GM18502 (cell line): ENCODE results near the gene KCNMA1.

ENCODE experiments used
- ATAC-seq: cut with Tn5 transposase; IDR thresholded peaks from one replicate; pipeline ENCODE4 v1.9.1; 2021; ENCODE audit warnings: mild to moderate bottlenecking; ENCODE audit not compliant: unreplicated experiment, poor library complexity

Gene KCNMA1

DNA sequence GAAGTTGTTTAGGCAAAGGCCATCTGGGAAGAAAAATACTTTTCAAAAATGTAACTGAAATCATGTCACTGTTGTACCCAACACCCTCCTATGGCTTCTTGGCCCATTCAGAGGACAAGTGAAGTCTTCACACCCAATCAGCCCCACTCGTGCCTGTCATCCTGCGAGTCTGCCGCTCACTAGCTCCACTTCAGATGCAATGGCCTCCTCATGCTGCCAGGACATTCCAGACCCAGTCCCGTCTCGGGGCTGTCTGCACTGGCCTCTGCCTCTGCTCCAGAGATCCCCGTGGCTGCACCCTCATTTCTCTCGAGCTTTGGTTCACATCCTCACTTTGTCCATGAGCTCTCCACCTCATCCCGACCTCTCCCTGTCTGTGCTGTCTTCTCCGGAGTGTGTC, 227.1 kb downstream of the KCNMA1 start:
- ATAC-seq = no peak

- no peak for ATAC-seq
These were observed 227.7 kb downstream of the KCNMA1 start for GRCh38 chr10:77409697-77410471.

- no peak for ATAC-seq
These were observed 229.3 kb downstream of the KCNMA1 start for GRCh38 chr10:77408259-77408658.

GRCh38 chr10:77406764-77407430, 230.7 kb downstream of the KCNMA1 start:
- ATAC-seq = no peak

- ATAC-seq = peak; percentile 59
These were observed 231.8 kb downstream of the KCNMA1 start for GRCh38 chr10:77405771-77406241.

DNA sequence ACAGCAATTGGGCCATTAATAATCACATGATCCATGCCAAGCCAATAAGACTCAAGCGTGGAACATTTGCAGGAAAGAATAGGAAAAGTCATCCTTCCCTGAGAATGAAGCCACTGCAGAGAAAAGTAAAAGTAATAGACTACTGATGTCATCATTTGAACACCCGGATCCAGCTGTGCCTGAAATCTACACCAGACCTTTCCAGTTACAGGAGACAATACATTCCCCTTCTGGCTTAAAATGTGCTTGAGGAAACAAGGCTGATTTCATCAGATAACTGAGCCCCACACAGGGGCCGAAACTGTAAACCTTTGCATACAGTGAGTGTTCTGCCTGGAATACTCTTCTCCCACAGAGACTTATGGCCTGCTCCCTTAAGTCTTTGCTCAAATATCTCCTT, 232.8 kb downstream of the KCNMA1 start:
- no peak for ATAC-seq

DNA sequence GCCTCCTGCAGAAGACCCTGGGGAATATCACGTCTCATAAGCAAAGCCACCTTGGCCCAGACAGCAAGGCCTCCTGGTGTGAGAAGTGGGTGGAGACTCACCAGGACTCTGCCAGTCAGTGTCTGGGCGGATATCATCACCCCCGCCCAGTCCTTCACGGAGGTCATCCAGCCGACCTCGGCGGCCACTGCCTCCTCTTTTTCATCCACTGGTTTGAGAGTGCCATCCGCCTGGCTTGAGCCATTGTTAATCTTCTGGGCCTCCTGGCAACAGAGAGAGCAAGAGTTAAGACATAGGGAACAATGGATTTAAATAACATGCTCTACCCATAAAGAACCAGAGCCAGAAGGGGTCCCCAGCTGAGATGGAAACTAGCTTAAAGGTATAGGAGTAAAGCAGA, 233.8 kb downstream of the KCNMA1 start:
- ATAC-seq = no peak

DNA sequence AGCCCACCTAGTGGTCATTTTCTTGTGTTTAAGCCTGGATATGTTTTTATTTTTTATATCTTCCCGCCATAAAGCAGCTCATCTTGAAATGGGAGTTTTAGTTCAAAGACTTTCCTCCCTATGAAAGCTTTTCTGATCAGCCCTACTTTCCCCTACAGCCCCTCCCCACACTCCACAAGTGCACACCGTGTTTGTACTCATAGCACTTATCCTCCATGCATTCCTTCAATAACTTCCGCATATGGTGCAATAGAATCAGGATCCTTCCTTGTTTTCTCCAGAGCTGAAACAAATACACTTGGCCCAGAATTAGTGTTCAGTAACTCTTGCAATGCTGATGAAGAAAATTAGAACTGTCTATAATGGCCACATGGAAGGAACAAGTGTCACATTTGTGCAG, 235.9 kb downstream of the KCNMA1 start:
- ATAC-seq = no peak

DNA sequence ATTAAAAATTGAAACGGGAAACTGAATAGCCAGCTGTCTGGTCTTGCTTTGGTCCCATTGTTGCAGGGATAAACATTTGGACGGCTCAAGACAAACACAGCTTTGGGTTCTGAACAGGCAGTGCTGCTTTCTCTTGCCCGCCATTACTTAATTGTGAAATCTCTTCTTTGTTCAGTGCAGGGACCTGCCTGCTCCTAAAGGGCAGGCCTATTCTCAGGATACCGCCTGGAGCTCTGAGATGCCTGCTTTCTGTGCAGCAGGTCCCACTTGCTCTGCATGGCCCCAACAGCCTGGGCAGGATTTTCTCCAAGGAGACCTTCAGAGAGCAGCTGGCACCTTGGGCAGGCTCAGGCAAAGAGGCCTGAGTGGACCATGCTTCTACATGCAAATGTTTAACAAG, 237.6 kb downstream of the KCNMA1 start:
- ATAC-seq = no peak

DNA sequence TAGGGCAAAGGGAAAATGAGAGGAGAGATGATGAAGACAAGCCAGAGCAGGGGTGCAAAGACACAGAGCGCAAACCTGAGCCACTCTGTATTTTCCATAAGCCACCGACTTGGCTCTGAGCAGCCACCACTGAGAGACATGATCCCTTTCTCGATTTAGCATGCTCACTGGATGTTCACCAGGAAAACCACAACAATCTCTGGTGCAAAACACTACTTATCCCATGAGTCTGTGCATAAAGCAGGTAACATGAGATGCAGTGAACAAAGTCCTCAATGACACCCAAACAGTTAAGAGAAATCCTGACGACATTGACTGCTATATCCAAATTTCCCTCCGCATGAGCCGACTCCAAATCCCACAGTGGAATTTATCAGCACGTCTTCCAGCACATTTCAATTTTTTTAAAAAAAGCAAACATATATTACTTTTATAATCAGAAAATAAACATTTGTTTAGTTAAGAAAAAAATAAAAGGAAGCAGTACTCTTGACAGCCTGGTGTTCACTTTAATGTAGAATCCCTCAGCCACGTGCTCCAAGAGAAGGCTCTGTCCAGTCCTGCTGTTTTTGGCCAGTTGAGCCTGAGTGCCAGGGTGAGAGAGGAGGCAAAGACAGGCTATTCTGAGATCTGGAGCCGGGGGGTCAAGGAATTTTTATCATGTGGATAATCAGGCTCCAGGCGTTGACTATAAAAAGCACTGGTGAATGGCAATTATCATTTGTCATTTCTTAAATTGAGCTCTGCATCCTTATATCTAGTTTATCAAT, 238.4 kb downstream of the KCNMA1 start:
- ATAC-seq = no peak

GRCh38 chr10:77398558-77398957, 239.1 kb downstream of the KCNMA1 start:
- no peak for ATAC-seq

DNA sequence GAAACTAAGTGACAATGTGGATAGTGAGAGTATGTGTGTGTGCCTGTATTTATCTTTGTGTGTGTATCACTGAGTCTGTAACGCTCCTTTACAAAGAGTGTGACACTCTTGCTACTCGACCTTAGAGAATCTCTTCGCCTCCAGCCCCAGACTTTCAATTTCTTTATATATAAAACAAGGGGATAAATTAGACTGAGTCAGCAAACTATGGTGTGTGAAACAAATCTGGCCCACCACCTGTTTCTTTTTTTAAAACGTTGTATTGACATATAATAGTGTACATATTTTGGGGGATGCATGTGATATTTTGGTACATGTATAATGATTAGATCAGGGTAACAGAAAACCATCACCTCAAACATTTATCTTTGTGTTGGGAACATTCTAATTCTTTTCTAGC, 240.5 kb downstream of the KCNMA1 start:
- no peak for ATAC-seq

GRCh38 chr10:77396290-77396689, 241.3 kb downstream of the KCNMA1 start:
- ATAC-seq = no peak

GRCh38 chr10:77393821-77394501, 243.6 kb downstream of the KCNMA1 start:
- ATAC-seq = no peak

DNA sequence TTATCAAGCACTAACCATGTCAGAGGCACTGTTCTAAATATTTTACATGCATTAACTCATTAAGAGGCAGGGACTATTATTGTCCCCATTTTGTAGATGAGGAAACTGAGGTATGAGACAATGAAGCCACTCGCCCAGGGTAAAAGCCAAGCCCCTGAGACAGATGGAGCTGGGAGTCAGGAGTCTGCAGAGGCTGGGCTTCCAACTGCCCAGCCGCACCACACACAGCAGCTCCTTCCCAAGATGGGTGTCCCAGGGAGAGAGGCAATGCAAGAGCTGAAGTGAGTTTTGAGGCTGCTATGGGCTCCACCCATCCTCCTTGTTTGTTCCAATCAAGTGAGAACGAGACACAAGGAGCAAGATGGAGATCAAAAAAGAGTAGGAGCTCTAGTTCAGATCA, 244.2 kb downstream of the KCNMA1 start:
- ATAC-seq = no peak

DNA sequence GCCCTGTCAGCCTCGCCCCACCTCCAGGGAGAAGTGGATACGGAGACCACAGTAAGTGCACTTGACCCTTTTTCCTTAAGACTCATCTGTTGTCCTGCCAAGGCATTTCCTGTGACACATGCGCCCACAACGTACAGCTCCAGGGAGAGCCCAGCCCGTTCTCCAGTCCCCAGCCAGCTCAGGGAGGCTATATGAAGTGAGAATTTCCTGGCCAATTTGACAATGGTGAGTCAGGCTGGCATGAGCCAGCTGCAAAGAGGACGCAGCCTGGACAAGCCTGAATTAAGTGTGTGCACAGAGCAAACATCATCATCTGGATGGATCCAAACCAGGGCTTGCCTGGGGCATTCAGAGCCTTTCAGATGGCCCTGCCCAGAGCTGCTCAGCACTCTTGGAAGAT, 244.8 kb downstream of the KCNMA1 start:
- no peak for ATAC-seq

DNA sequence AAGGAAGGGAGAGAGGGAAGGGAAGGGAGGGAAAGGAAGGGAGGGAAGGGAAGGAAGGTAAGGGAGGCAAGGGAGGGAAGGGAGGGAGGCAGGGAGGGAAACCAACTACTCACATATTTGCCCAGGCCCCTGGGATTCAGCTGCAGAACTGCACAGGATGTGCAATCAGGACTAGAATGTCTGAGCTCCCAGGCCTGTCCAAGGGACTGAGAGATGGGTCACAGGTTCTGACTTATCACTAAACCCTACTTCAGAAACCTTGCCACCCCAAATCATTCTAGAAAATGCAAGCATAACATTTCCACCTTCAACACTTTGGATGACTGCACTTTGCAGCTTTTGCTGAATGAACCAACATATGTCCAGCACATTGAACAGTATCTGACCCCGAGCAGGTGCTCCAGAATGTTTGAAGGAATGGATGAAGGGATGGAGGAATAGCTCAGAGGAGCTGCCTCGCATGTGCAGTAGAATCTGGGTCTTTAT, 245.3 kb downstream of the KCNMA1 start:
- ATAC-seq = no peak

GRCh38 chr10:77391605-77392235, 245.9 kb downstream of the KCNMA1 start:
- no peak for ATAC-seq

DNA sequence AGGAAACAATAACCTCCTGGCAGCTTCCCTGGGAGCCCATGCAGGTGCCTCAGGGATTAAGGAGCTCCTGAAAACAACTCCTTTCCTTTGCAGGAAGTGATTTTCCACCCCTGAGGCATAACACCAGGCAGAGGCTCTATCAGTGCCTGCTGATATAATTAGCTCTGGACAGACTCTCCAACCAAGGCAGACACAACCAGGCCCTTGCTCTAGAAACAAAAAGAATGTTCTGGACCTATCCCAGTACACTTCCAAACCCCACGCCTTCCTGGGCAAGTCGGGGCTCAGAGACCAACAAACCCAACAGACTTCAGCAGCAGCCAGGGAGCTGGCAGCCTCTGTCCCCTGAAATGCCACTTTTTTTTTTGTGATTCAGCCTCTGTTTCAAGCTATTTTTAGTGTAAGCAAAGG, 247.1 kb downstream of the KCNMA1 start:
- ATAC-seq = no peak

GRCh38 chr10:77388571-77389100, 249.0 kb downstream of the KCNMA1 start:
- ATAC-seq = no peak
